Nucleus accumbens (tissue), 56 donors: ENCODE measurements around the gene ITGB1BP2.
"Not testable (repeated sequence)": the region's sequence is repeated elsewhere in the genome, so short reads cannot be mapped to it uniquely, and the experiment has no call there.

Experiments used
- DNase-seq, 56 donors: peaks; one replicate each; lab custom pipeline; 2025; lab: John Stamatoyannopoulos, UW

ITGB1BP2 gene

DNA sequence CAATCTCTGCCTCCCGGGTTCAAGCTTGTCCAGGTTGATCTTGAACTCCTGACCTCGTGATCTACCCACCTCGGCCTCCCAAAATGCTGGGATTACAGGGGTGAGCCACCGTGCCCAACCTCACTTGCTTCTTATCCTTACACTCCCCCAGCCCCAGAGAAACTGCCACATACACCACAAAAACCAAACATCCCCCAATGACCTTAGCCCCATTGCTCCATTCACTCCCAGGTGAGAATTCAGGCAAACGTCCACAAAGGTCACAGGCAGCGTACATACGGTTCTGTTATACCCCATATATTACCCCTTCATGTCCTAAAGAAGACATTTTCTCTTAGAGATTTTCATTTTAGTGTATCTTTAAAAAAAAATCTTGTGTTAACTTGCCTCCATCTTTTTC is 1.1 kb upstream of the ITGB1BP2 start:
- DNase-seq = not testable (repeated sequence)

DNA sequence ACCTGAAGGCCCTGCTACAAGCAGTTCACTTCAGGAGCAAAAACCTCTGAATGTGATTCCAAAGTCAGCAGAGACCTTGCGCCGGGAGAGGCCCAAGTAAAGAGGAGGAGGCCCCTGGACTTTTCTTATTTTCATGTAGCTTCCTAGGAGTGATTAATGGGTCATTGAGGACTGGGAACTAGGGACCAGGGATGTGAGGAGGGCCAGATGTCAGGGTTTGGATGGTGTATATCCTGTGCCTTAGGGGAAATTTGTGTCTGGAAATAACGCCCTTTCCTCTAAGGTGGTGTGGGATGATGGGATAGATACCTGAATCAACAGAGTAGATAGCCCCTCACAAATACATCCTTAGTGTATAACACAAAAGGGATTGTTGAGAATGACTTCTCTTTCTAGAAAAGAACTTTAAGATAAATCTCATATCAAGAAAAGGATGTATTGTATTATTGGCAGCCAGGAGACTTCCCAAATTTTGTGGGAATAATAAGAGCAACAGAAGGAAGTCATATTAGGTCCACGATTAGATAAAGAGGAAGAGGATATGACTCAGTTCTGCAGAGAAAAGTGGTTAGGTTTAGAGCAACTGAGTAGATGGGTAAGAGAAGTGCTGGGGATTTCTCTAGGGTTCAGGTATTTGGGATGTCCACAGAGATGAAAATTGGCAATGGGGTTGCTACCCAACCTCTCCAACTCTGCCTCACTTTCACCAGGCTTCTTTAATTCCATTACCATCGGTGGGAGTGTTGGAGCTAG is 1.1 kb downstream of the ITGB1BP2 start:
- DNase-seq = no peak

DNA sequence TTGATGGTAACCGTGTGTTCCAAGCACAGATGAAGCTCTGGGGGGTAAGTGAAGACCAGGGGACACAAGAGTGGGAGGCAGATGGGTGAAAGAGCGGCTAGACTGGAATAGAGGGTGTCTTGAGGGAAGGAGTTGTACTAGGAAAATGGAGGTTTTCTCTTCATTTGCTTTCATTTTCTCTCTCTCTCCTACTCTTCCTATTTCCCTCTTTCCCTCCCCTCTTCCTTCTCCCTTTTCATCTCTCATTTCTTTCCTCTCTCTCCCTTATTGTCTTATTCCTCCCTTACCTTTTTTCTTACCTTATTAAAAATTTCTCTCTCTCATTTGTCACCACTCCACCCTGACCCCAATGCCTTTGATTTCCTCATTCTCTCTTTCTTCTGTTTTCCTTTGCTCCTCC is 3.0 kb downstream of the ITGB1BP2 start:
- no peak for DNase-seq

DNA sequence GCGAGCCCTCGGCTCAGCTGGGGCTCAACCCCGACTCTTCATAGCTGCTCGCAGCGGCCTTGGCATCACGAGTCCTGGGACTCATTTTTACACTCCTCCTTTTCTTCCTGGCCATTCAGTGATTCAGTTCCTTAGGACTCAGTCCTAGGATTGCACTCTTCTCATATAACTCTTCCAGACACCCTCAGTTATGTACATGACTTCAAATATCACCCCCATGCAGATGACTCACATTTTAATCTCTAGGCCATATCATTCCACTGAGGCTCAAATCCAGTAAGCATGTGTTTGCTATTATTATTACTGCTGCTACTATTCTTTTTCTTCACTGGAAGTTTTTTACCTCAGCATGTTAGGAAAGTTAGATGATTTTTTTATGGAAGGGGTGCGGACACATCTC is 14.4 kb downstream of the ITGB1BP2 start:
- DNase-seq = no peak

DNA sequence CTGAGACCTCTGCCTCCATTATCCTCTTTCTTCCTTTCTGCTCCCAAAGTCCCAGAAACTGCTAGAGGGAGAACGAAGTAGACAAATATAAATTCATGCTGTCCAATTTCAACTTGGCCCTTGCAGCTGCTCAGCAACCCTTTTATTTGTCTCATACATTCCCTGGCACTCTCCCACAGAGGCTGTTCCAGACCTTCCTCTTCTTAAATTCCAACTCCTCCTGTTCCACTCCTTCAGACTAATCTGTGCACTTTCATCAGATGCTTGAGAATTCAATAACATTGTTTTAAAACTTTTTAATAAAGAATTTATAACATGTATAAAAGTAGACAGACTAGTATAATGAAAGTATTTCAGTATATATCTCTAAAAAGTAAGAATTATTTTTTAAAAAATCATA is 15.4 kb downstream of the ITGB1BP2 start:
- DNase-seq = not testable (repeated sequence)

DNA sequence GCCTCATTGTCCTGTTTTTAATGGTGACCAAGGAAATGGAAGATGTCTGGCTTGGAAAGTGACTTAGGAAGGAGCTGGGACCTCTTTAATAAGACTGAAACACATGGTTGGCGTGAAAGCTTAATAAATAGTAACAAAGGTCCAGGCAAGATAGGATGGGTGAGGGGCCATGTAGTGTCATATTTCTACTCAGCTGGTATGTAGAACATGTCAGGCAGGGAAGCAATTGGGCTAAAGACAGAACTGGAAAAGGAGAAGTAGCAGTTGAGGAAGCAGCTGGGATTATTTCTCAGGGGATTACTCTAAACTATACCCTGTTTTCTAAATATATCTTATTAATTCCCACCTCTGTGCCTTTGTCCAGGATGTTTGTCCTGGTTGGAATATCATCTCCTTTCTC is 18.6 kb downstream of the ITGB1BP2 start:
- DNase-seq = no peak

DNA sequence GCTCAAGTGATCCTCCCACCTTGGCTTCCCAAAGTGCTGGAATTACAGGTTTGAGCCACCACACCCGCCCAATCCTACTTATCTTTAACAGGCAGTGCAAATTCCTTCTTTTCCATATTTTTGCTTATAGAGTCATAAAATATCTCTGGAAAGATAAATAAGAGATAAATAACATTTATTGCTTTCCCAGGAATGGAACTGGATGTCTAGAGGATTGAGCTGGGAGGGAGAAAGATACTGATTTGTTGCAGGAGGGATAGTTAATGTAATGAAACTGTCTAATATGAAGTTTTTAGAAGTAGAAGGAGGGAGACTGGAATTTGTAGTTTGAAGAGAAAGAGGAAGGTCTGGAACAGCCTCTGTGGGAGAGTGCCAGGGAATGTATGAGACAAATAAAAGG is 20.2 kb downstream of the ITGB1BP2 start:
- no peak for DNase-seq

DNA sequence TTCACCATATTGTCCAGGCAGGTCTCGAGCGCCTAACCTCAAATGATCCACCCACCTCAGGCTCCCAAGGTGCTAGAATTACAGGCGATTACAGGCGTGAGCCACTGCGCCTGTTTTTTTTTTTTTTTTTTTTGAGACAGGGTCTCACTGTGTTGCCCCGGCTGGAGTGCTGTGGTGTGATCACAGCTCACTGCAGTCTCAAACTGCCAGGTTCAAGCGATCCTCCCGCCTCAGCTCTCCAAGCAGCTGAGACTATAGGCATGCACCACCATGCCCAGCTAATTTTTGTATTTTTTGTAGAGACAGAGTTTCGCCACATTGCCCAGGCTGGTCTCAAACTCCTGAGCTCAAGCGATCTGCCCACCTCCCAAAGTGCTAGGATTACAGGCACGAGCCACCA is 22.9 kb downstream of the ITGB1BP2 start:
- DNase-seq = not testable (repeated sequence)

DNA sequence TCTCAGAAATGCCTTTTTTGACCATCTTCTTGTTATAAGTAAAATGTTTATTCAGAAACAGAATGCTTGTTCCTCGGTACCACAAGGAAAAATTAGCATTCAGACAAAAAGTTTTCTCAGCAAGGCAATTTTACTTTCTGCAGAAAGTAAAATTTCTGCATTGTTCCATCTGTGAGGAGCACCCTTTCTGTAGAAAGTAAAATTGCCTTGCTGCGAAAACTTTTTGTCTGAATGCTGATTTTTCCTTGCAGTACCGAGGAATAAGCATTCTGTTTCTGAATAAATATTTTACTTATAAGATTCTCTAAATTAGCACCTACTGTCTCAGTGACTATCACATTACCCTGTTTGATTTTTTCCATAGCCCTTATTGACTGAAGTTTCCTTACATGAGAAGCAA is 24.8 kb downstream of the ITGB1BP2 start:
- DNase-seq = no peak

DNA sequence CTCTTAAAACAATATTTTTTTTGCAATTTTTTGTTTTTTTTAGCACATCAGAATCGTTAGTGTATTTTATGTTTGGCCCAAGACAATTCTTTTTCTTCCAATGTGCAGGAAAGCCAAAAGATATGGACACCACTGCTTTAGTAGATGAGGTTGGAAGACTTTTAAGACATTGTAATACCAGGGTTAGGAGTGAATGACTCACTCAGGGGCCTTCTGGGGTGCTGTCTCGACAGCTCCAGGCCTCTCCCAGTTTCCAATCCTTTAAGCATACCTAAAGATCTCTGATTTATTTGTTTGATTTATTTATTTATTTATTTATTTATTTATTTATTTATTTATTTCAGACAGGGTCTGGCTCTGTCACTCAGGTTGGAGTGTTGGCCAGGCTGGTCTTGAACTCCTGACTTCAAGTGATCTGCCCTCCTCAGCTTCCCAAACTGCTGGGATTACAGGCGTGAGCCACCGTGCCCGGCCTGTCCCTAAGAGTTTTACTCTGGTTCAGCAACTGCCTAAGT is 47.7 kb downstream of the ITGB1BP2 start:
- DNase-seq = not testable (repeated sequence)

DNA sequence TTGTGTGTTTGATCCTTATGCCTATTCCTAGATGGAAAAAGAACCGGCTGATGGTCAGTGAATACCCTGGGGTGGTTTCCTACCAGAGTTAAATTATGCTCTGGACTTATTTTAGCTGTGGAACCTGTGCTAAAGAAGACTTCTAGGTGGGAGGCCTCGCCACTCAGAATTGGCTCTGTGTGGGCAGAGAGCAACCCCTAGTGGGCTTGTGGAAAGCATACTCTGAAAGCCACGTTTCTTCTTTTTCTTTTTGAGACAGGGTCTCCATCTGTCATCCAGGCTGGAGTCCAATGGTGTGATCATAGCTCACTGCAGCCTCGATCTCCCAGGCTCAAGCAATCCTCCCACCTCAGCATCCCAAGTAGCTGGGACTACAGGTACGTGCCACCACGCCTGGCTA is 48.3 kb downstream of the ITGB1BP2 start:
- DNase-seq = not testable (repeated sequence)

DNA sequence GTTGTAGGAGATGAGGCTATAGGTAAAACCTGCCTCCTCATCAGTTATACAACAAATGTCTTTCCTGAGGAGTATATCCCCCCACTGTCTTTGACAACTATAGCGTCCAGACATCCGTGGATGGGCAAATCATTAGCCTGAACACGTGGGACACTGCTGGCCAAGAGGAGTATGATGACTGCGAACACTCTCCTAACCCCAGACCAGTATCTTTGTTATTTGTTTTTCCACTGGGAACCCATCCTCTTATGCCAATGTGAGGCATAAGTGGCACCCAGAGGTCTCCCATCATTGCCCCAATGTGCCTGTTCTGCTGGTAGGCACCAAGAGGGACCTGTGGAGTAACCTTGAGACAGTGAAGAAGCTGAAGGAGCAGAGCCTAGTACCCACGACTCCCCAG is 50.9 kb downstream of the ITGB1BP2 start:
- DNase-seq = not testable (repeated sequence)
